ENCODE results near the gene CHD5. TPM values are rescaled to one million over a fixed set of nuclear protein-coding genes. Genes with fewer than 3 reads are reported as not detected.

The CHD5 gene
- total RNA-seq, 4 donors from 2014 or later: 0.38 to 0.62 TPM; not detected in 2

- no peak for DNase-seq
- intact Hi-C loops (cut with DNase I): no loop called here
- no peak for TF ChIP-seq CTCF (IDR thresholded peaks at IDR 0.05)
- no peak for TF ChIP-seq POLR2A (IDR thresholded peaks at IDR 0.05)
- 61 to 100% methylated on average over 2 to 6 of the region's 18 CpGs for WGBS, 2 donors
- H3K4me3 ChIP-seq: no peak overlapping the region
- H3K4me1 ChIP-seq: peaks cover 0 to 5% (median 0%) of the 10 kb centered on the region in 3 donors
- H3K9me3 ChIP-seq: no peaks in the 10 kb centered on the region
- no peak overlapping the region for H3K27ac ChIP-seq
- H3K36me3 ChIP-seq: no peaks in the 10 kb centered on the region
- peaks cover 0 to 98% (median 0%) of the 10 kb centered on the region in 4 donors for H3K27me3 ChIP-seq
Observed at GRCh38 chr1:6168947-6169586, 11.1 kb downstream of the CHD5 start.

DNA sequence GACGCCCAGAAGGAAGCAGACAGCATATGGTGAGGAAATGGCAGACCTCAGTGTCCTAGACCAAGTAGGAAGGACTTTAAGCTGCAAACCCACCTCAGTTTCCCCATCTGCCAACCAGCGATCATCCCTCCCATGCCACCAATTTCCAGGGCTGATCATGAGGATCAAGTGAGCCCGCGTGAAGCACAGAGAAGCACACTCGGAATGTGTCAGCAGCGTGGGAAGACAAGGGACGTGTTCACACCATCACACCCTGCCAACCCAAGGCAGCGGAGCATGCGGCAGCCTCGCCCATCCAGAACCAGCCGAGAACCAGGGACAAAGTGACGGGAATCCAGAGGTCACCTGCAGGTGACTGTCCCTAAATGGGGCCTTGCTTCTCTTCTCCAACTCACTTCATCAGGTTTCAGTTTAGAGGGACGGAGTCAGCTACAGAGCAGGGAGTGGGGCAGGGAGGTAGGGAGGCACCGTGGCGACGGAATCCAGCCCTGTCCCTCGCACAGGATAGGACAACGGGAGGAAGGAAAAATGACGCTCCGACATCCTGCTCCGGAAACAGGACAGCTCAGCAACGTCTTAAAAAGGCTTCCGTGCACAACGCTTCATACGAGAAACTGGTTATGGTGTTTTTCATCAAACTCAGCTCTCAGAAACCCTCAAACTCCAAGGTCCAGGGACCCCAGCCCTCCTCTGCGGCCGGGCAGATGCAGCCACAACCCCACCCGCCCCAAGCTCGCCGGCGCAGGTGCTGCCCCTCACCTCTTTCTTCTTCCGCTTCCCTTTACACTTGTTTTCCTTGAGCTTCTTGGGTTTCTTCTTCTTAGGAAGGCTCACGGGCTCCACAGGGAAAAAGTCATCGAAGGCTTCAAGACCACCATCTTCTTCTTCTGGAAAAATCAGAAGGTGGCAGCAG, 12.5 kb downstream of the CHD5 start:
- Histone ChIP-seq H3K27me3 (peaks cover 0 to 99% (median 0%) of the 10 kb centered on the region in 4 donors), H3K9me3 (no peaks in the 10 kb centered on the region), H3K4me1 (peaks cover 0 to 5% (median 0%) of the 10 kb centered on the region in 3 donors), H3K36me3 (no peaks in the 10 kb centered on the region), H3K4me3 (no peak overlapping the region), H3K27ac (no peak overlapping the region)
- no peak for TF ChIP-seq CTCF (IDR thresholded peaks at IDR 0.05)
- TF ChIP-seq POLR2A (IDR thresholded peaks at IDR 0.05): no peak
- no peak for DNase-seq
- intact Hi-C loops (cut with DNase I): no loop called here
- WGBS, 2 donors: 70% methylated on average over 30 to 32 of the region's 34 CpGs

DNA sequence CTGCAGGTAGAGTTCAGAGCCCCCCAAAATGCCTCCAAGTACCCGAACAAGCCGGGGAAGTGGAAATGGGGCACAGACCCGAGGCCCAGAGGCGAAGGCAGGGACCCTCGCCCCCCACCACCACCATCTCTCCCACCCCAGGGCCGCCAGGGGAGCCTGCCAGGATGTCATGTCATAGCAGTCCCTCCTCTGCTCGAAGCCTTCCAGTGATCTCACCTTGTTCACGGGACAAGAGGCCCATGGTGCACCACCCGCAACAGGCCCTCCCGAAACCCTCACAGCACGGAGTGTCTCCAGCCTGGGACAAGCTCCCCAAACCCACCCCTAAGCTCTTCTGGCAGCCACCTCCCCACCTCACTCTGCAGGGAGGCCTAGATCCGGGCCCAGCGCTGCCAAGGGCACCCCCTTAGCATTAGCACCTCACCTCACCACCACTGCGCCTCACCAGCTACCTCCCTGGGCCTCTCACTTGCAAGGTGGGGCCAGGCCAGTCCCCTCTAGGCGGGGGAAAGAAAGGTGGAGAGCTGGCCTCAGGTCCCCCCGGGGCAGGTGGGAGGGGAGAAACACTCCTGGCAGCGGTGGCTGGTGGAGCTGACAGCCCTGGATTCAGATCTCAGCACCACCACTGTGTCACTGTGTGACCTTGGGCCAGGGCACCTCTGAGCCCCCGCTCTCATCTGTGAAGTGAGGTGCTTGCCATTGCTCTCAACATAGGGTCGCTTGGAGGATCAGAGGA, 13.3 kb downstream of the CHD5 start:
- intact Hi-C loops (cut with DNase I): no loop called here
- WGBS, 2 donors: 56 to 66% methylated on average over 5 to 7 of the region's 19 CpGs
- Histone ChIP-seq H3K27me3 (peaks cover 0 to 99% (median 0%) of the 10 kb centered on the region in 4 donors), H3K27ac (no peak overlapping the region), H3K36me3 (no peaks in the 10 kb centered on the region), H3K4me1 (peaks cover 0 to 5% (median 0%) of the 10 kb centered on the region in 3 donors), H3K9me3 (no peaks in the 10 kb centered on the region), H3K4me3 (no peak overlapping the region)
- no peak for TF ChIP-seq POLR2A (IDR thresholded peaks at IDR 0.05)
- no peak for TF ChIP-seq CTCF (IDR thresholded peaks at IDR 0.05)
- DNase-seq: no peak

DNA sequence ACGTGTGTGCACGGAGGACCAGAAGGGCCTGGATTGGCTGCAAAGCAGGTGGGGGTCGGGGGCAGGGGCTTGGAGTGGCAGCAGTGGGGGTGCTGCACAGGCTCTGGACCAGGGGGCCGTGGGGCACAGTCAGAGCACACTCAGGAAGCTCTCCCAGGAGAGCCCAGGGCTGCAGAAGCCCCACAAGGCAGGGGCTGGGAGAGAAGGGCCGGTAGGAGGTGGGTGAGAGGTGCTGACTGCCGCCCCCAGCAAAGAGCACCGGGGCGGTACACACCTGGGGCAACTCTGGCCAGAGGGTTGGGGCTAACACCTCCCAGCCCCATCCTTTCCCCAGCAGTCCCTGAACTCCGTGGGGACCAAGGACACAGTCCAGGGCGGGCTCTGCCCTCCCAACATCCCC, 13.9 kb downstream of the CHD5 start:
- no peaks in the 10 kb centered on the region for H3K36me3 ChIP-seq
- H3K4me1 ChIP-seq: peaks cover 0 to 9% (median 0%) of the 10 kb centered on the region in 3 donors
- no peak for DNase-seq
- TF ChIP-seq POLR2A (IDR thresholded peaks at IDR 0.05) (no peak), CTCF (IDR thresholded peaks at IDR 0.05) (no peak)
- intact Hi-C loops (cut with DNase I): no loop called here
- WGBS, 2 donors: 46 to 83% methylated on average over 2 to 4 of the region's 10 CpGs
- peaks cover 0 to 99% (median 1%) of the 10 kb centered on the region in 4 donors for H3K27me3 ChIP-seq
- H3K27ac ChIP-seq: no peak overlapping the region
- no peaks in the 10 kb centered on the region for H3K9me3 ChIP-seq
- H3K4me3 ChIP-seq: no peak overlapping the region

All from esophagus squamous epithelium (tissue), 5 donors.